GM19239 (cell line): ENCODE results near the gene TMSB15A.
A peak's percentile ranks its signal among the peaks of the same experiment; 100 is the strongest.
"Not testable (repeated sequence)": the region's sequence is repeated elsewhere in the genome, so short reads cannot be mapped to it uniquely, and the experiment has no call there.

ENCODE experiments used
- DNase-seq: peaks from one replicate; pipeline ENCODE4 v3.0.0; 2011; ENCODE audit warnings: low spot score; ENCODE audit not compliant: insufficient read length
- FAIRE-seq: peaks from 2 replicates; lab custom pipeline; 2011; peaks lifted over from hg19 to GRCh38; lab: Jason Lieb, UNC

The TMSB15A gene

GRCh38 chrX:102515975-102516941, at the start of gene TMSB15A:
TSS of gene TMSB15A (minus strand) at chrX:102516739.
- DNase-seq (peak; percentile 9), FAIRE-seq (peak; percentile 8)

- no peak for FAIRE-seq
- no peak for DNase-seq
These were observed 44.0 kb upstream of the TMSB15A start for GRCh38 chrX:102560423-102561068.

- FAIRE-seq: no peak
These were observed 42.1 kb upstream of the TMSB15A start for GRCh38 chrX:102558607-102559006.

GRCh38 chrX:102548231-102548630, 31.7 kb upstream of the TMSB15A start:
- no peak for FAIRE-seq
- DNase-seq: no peak

More at GRCh38 chrX:102558607-102559006, 42.1 kb upstream of the TMSB15A start:
- DNase-seq: no peak

GRCh38 chrX:102546828-102547493, 30.4 kb upstream of the TMSB15A start:
- peak; percentile 2 for DNase-seq
- FAIRE-seq: peak; percentile 55

GRCh38 chrX:102546175-102546574, 29.6 kb upstream of the TMSB15A start:
- DNase-seq, FAIRE-seq: not testable (repeated sequence)

- DNase-seq: no peak
- no peak for FAIRE-seq
These were observed 19.4 kb upstream of the TMSB15A start for GRCh38 chrX:102535958-102536357.

- FAIRE-seq (peak; percentile 35), DNase-seq (no peak)
These were observed 787 bp upstream of the TMSB15A start for GRCh38 chrX:102517326-102517725.

GRCh38 chrX:102514536-102514935, 2.0 kb downstream of the TMSB15A start:
- DNase-seq (no peak), FAIRE-seq (no peak)

- DNase-seq: no peak
- no peak for FAIRE-seq
These were observed 17.8 kb downstream of the TMSB15A start for GRCh38 chrX:102498732-102499131.

- FAIRE-seq: no peak
- DNase-seq: no peak
These were observed 24.8 kb downstream of the TMSB15A start for GRCh38 chrX:102491766-102492165.

GRCh38 chrX:102478765-102479164, 37.8 kb downstream of the TMSB15A start:
- peak; percentile 82 for FAIRE-seq
- DNase-seq: not testable (repeated sequence)

- DNase-seq, FAIRE-seq: not testable (repeated sequence)
These were observed 44.7 kb downstream of the TMSB15A start, which contains the start of gene TCP11X2 for GRCh38 chrX:102471762-102472220. TSS of gene TCP11X2 (minus strand) at chrX:102471812.

- DNase-seq: not testable (repeated sequence)
- FAIRE-seq: peak; percentile 70
These were observed 46.3 kb downstream of the TMSB15A start for GRCh38 chrX:102470215-102470614.
